ENCODE data around the gene ARPC5.

ARPC5 gene

GRCh38 chr1:183674339-183674738 lies 38.8 kb upstream of the ARPC5 start:
- no peaks in the 10 kb centered on the region for H3K36me3 ChIP-seq (ENCODE audit: insufficient read depth)
- H3K9ac ChIP-seq = no peak overlapping the region
- H3K4me3 ChIP-seq (IDR thresholded peaks at IDR 0.05; ENCODE audit: insufficient read depth, low read depth, low read length) = no peak overlapping the region
- TF ChIP-seq CTCF (conservative IDR thresholded peaks at IDR 0.05; ENCODE audit: low read depth, low read length) = no peak
- no peak overlapping the region for H2AFZ ChIP-seq (ENCODE audit: low read depth)
- no peak overlapping the region for H3K27ac ChIP-seq
- H3K4me1 ChIP-seq (ENCODE audit: low read depth, poor library complexity, severe bottlenecking) = no peaks in the 10 kb centered on the region
- H3K4me2 ChIP-seq = no peak overlapping the region
- no peaks in the 10 kb centered on the region for H3K79me2 ChIP-seq (ENCODE audit: insufficient read depth, low read depth)
- no peaks in the 10 kb centered on the region for H4K20me1 ChIP-seq (ENCODE audit: insufficient read depth)
- no peaks in the 10 kb centered on the region for H3K27me3 ChIP-seq (ENCODE audit: insufficient read depth, low read depth)

GRCh38 chr1:183673605-183674323 lies 38.2 kb upstream of the ARPC5 start:
- Histone ChIP-seq H3K79me2 (ENCODE audit: insufficient read depth, low read depth) (no peaks in the 10 kb centered on the region), H2AFZ (ENCODE audit: low read depth) (no peak overlapping the region), H4K20me1 (ENCODE audit: insufficient read depth) (no peaks in the 10 kb centered on the region), H3K9ac (no peak overlapping the region), H3K27ac (no peak overlapping the region), H3K27me3 (ENCODE audit: insufficient read depth, low read depth) (no peaks in the 10 kb centered on the region), H3K4me3 (IDR thresholded peaks at IDR 0.05; ENCODE audit: insufficient read depth, low read depth, low read length) (no peak overlapping the region), H3K36me3 (ENCODE audit: insufficient read depth) (no peaks in the 10 kb centered on the region), H3K4me1 (ENCODE audit: low read depth, poor library complexity, severe bottlenecking) (no peaks in the 10 kb centered on the region), H3K4me2 (no peak overlapping the region)
- no peak for TF ChIP-seq CTCF (conservative IDR thresholded peaks at IDR 0.05; ENCODE audit: low read depth, low read length)

GRCh38 chr1:183670169-183670568 lies 34.6 kb upstream of the ARPC5 start:
- H4K20me1 ChIP-seq (ENCODE audit: insufficient read depth) = no peaks in the 10 kb centered on the region
- no peak overlapping the region for H3K27ac ChIP-seq
- H3K4me1 ChIP-seq (ENCODE audit: low read depth, poor library complexity, severe bottlenecking) = no peaks in the 10 kb centered on the region
- no peak overlapping the region for H2AFZ ChIP-seq (ENCODE audit: low read depth)
- no peaks in the 10 kb centered on the region for H3K27me3 ChIP-seq (ENCODE audit: insufficient read depth, low read depth)
- TF ChIP-seq CTCF (conservative IDR thresholded peaks at IDR 0.05; ENCODE audit: low read depth, low read length) = peak; percentile 45; the same call in 1 of the 2 replicates
- no peaks in the 10 kb centered on the region for H3K36me3 ChIP-seq (ENCODE audit: insufficient read depth)
- no peaks in the 10 kb centered on the region for H3K79me2 ChIP-seq (ENCODE audit: insufficient read depth, low read depth)
- no peak overlapping the region for H3K4me3 ChIP-seq (IDR thresholded peaks at IDR 0.05; ENCODE audit: insufficient read depth, low read depth, low read length)
- no peak overlapping the region for H3K4me2 ChIP-seq
- H3K9ac ChIP-seq = no peak overlapping the region

- no peaks in the 10 kb centered on the region for H3K27me3 ChIP-seq (ENCODE audit: insufficient read depth, low read depth)
- H3K36me3 ChIP-seq (ENCODE audit: insufficient read depth) = no peaks in the 10 kb centered on the region
- H2AFZ ChIP-seq (ENCODE audit: low read depth) = 0 out of 2 replicates have a peak overlapping the region, but pooled peaks have one; percentile 14
- H3K4me1 ChIP-seq (ENCODE audit: low read depth, poor library complexity, severe bottlenecking) = peaks cover 53% of the 10 kb centered on the region
- H3K9ac ChIP-seq = no peak overlapping the region
- H3K4me3 ChIP-seq (IDR thresholded peaks at IDR 0.05; ENCODE audit: insufficient read depth, low read depth, low read length) = no peak overlapping the region
- H3K4me2 ChIP-seq = no peak overlapping the region
- H4K20me1 ChIP-seq (ENCODE audit: insufficient read depth) = no peaks in the 10 kb centered on the region
- no peak for TF ChIP-seq CTCF (conservative IDR thresholded peaks at IDR 0.05; ENCODE audit: low read depth, low read length)
- H3K27ac ChIP-seq = no peak overlapping the region
- H3K79me2 ChIP-seq (ENCODE audit: insufficient read depth, low read depth) = no peaks in the 10 kb centered on the region
Observed at GRCh38 chr1:183656355-183656754, 20.8 kb upstream of the ARPC5 start.

Data from KMS-11 (cell line).